Liver (tissue), 1 donor: ENCODE results near the gene UBE2M.

Source experiments
- YY1 ChIP-seq: IDR thresholded peaks from 2 replicates; pipeline ENCODE4 v1.6.1; 2016; ENCODE audit warnings: antibody characterized with exemption, mild to moderate bottlenecking
- TF ChIP-seq, protein P1 (sequence below): IDR thresholded peaks from 2 replicates; pipeline ENCODE4 v1.6.1; 2016; ENCODE audit warnings: antibody characterized with exemption

- no peak for TF ChIP-seq YY1
- TF ChIP-seq, protein P1, sequence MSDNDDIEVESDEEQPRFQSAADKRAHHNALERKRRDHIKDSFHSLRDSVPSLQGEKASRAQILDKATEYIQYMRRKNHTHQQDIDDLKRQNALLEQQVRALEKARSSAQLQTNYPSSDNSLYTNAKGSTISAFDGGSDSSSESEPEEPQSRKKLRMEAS = no peak
Measured at GRCh38 chr19:58516246-58516836, 42.1 kb downstream of the UBE2M start.
